Measurements from ENCODE around the gene ICA1.

The ICA1 gene

GRCh38 chr7:8197994-8198698, 63.8 kb downstream of the ICA1 start:
- no peak for TF ChIP-seq CTCF (conservative IDR thresholded peaks at IDR 0.05; ENCODE audit: control insufficient read depth, insufficient read depth, low read depth, low read length)
- DNase-seq (ENCODE audit: low read depth) = no peak
- no peak overlapping the region for H3K4me3 ChIP-seq (ENCODE audit: control insufficient read depth, low read depth, low read length)

- DNase-seq (ENCODE audit: low read depth) = no peak
- H3K4me3 ChIP-seq (ENCODE audit: control insufficient read depth, low read depth, low read length) = no peak overlapping the region
- no peak for TF ChIP-seq CTCF (conservative IDR thresholded peaks at IDR 0.05; ENCODE audit: control insufficient read depth, insufficient read depth, low read depth, low read length)
Observed at GRCh38 chr7:8192897-8193296, 69.1 kb downstream of the ICA1 start.

GRCh38 chr7:8190119-8190895, 71.7 kb downstream of the ICA1 start:
- peak; percentile 71 for TF ChIP-seq CTCF (conservative IDR thresholded peaks at IDR 0.05; ENCODE audit: control insufficient read depth, insufficient read depth, low read depth, low read length)
- H3K4me3 ChIP-seq (ENCODE audit: control insufficient read depth, low read depth, low read length) = no peak overlapping the region
- peak; percentile 62 for DNase-seq (ENCODE audit: low read depth)

- no peak for DNase-seq (ENCODE audit: low read depth)
- no peak for TF ChIP-seq CTCF (conservative IDR thresholded peaks at IDR 0.05; ENCODE audit: control insufficient read depth, insufficient read depth, low read depth, low read length)
- H3K4me3 ChIP-seq (ENCODE audit: control insufficient read depth, low read depth, low read length) = no peak overlapping the region
Observed at GRCh38 chr7:8189625-8190024, 72.3 kb downstream of the ICA1 start.

- H3K4me3 ChIP-seq (ENCODE audit: control insufficient read depth, low read depth, low read length) = no peak overlapping the region
- no peak for TF ChIP-seq CTCF (conservative IDR thresholded peaks at IDR 0.05; ENCODE audit: control insufficient read depth, insufficient read depth, low read depth, low read length)
- DNase-seq (ENCODE audit: low read depth) = no peak
Observed at GRCh38 chr7:8185926-8186683, 75.9 kb downstream of the ICA1 start.

GRCh38 chr7:8184221-8184620, 77.7 kb downstream of the ICA1 start:
- no peak for DNase-seq (ENCODE audit: low read depth)
- no peak for TF ChIP-seq CTCF (conservative IDR thresholded peaks at IDR 0.05; ENCODE audit: control insufficient read depth, insufficient read depth, low read depth, low read length)
- H3K4me3 ChIP-seq (ENCODE audit: control insufficient read depth, low read depth, low read length) = no peak overlapping the region
